Colonic mucosa (tissue), 4 donors: Measurements from ENCODE around the gene FBXL13. TPM values are rescaled to one million over a fixed set of nuclear protein-coding genes. Genes with fewer than 3 reads are reported as not detected.

Experiments used
- DNase-seq: peaks from one replicate; pipeline ENCODE4 v3.0.0-alpha.2; 2020
- H3K27ac ChIP-seq: fragments of 200-600 bp; one replicate; pipeline ENCODE4 v1.8.0; 2021
- H3K27me3 ChIP-seq: fragments of 200-600 bp; one replicate; pipeline ENCODE4 v1.8.0; 2021
- H3K36me3 ChIP-seq: fragments of 200-600 bp; one replicate; pipeline ENCODE4 v1.8.0; 2021
- H3K4me1 ChIP-seq: fragments of 200-600 bp; one replicate; pipeline ENCODE4 v1.8.0; 2021; ENCODE audit warnings: mild to moderate bottlenecking
- H3K4me3 ChIP-seq: fragments of 200-600 bp; one replicate; pipeline ENCODE4 v1.8.0; 2021
- H3K9ac ChIP-seq, 2 donors: one replicate each; pipeline ENCODE4 v1.7.0; 2013; ENCODE audit warnings: control low read depth in 2 of 2, low read depth in 2 of 2, low read length in 2 of 2
- H3K9me3 ChIP-seq: fragments of 200-600 bp; one replicate; pipeline ENCODE4 v1.8.0; 2021
- intact Hi-C: fragments of 100-400 bp; cut with DNase I; formaldehyde crosslinking; loops from one replicate; pipeline ENCODE4 v1.14.1; 2022
- total RNA-seq, 2 donors: library from RNA; stranded (reverse); fragmentation: NEBNext Ultra II Directional in 1 of 2; extraction: Animal tissue kit (Norgen Biotek cat#: 25700) in 1 of 2; gene quantifications; one replicate each; pipeline ENCODE4 v1.2.1, GENCODE V29; 2021
- TF ChIP-seq, protein P1 (sequence below): fragments of 200-600 bp; IDR thresholded peaks from one replicate; pipeline ENCODE4 v1.8.0; 2022; ENCODE audit warnings: antibody characterized with exemption, mild to moderate bottlenecking
- donor health status: healthy.
- donor health status: DM: no; HTN: no; CAD: no.
- donor health status: DM: no; HTN: no; CAD: no.

The FBXL13 gene
- total RNA-seq, 2 donors from 2014 or later = 0.17 to 0.64 TPM

GRCh38 chr7:102883098-102883860 is 191.3 kb downstream of the FBXL13 start:
- H3K4me3 ChIP-seq = no peak overlapping the region
- TF ChIP-seq, protein P1, sequence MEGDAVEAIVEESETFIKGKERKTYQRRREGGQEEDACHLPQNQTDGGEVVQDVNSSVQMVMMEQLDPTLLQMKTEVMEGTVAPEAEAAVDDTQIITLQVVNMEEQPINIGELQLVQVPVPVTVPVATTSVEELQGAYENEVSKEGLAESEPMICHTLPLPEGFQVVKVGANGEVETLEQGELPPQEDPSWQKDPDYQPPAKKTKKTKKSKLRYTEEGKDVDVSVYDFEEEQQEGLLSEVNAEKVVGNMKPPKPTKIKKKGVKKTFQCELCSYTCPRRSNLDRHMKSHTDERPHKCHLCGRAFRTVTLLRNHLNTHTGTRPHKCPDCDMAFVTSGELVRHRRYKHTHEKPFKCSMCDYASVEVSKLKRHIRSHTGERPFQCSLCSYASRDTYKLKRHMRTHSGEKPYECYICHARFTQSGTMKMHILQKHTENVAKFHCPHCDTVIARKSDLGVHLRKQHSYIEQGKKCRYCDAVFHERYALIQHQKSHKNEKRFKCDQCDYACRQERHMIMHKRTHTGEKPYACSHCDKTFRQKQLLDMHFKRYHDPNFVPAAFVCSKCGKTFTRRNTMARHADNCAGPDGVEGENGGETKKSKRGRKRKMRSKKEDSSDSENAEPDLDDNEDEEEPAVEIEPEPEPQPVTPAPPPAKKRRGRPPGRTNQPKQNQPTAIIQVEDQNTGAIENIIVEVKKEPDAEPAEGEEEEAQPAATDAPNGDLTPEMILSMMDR = no peak
- no peaks in the 10 kb centered on the region for H3K4me1 ChIP-seq
- H3K27me3 ChIP-seq = no peaks in the 10 kb centered on the region
- no peaks in the 10 kb centered on the region for H3K36me3 ChIP-seq
- intact Hi-C loops = no loop called here
- no peak for DNase-seq
- H3K27ac ChIP-seq = no peak overlapping the region
- H3K9ac ChIP-seq = no peak overlapping the region
- H3K9me3 ChIP-seq = no peaks in the 10 kb centered on the region

- TF ChIP-seq, protein P1 = no peak
- H3K27me3 ChIP-seq = no peaks in the 10 kb centered on the region
- no peak overlapping the region for H3K4me3 ChIP-seq
- no peaks in the 10 kb centered on the region for H3K4me1 ChIP-seq
- H3K27ac ChIP-seq = no peak overlapping the region
- intact Hi-C loops = loop anchor here (10.0 kb wide), 1 partner anchor 159 kb away; no protein-coding TSS in a partner anchor
- H3K9me3 ChIP-seq = no peaks in the 10 kb centered on the region
- DNase-seq = no peak
- no peak overlapping the region for H3K9ac ChIP-seq
- H3K36me3 ChIP-seq = no peaks in the 10 kb centered on the region
Observed at GRCh38 chr7:102875700-102876295, 198.8 kb downstream of the FBXL13 start.

DNA sequence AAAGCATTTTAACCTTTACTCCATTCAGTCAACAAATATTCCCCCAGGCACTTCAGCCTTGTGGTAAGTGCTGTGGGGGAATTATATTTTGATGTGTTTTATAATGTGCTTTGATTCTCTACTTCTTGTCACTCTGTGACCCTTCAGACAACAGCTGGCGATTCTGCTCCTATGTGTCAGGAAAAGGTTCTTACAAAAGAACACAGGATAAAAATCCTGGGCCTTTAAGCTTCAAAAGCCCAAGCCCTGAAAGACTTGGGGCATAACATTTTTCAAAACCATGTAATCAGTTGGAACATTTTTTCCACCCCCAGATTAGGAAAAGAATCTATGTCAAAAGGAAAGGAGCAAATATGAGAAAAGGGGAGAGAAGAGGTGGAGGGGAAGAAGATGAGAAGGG is 199.6 kb downstream of the FBXL13 start:
- intact Hi-C loops = loop anchor here (10.0 kb wide), 1 partner anchor 160 kb away; no protein-coding TSS in a partner anchor

GRCh38 chr7:102874166-102874829 is 200.3 kb downstream of the FBXL13 start:
- H3K9me3 ChIP-seq = no peaks in the 10 kb centered on the region
- no peaks in the 10 kb centered on the region for H3K27me3 ChIP-seq
- TF ChIP-seq, protein P1 = no peak
- H3K4me1 ChIP-seq = no peaks in the 10 kb centered on the region
- H3K9ac ChIP-seq = no peak overlapping the region
- no peak overlapping the region for H3K4me3 ChIP-seq
- no peak for DNase-seq
- intact Hi-C loops = loop anchor here (10.0 kb wide), 1 partner anchor 161 kb away; no protein-coding TSS in a partner anchor
- no peaks in the 10 kb centered on the region for H3K36me3 ChIP-seq
- no peak overlapping the region for H3K27ac ChIP-seq

More for the DNA sequence above, 199.6 kb downstream of the FBXL13 start:
- no peak overlapping the region for H3K27ac ChIP-seq
- no peaks in the 10 kb centered on the region for H3K4me1 ChIP-seq
- H3K27me3 ChIP-seq = no peaks in the 10 kb centered on the region
- no peak overlapping the region for H3K9ac ChIP-seq
- DNase-seq = no peak
- H3K4me3 ChIP-seq = no peak overlapping the region
- no peaks in the 10 kb centered on the region for H3K9me3 ChIP-seq
- H3K36me3 ChIP-seq = no peaks in the 10 kb centered on the region
- TF ChIP-seq, protein P1 = no peak

DNA sequence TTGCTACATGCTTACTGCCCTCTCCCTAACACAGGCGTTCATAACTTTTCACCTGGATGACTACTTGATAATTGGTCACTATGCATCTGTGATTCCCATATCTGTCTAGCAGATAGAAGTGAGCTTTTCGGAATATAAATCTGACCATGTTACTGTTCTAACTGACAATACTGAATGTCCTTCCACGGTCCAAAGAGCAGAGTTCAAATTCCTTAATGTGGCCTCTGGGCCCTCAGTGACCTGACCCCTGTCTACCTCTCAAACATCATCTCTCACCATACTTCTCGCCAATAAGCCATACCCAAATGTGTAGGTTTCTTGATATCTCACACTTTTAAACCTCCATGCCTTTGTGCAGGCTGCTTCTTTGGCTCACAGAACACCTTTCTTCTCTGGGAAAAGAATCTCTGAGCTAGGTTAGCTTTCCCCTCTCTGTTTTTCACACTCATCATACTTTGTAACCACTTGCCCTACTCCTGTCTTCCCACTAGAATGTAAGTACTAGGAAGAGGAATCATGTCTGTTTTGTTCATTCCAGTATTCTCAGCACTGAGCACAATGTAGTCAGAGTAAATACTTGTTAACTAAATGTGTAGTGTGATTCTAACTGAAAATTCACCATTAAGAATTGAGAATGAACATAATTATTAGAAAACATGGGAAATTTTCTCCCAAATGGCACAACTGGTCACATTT is 201.0 kb downstream of the FBXL13 start:
- no peaks in the 10 kb centered on the region for H3K9me3 ChIP-seq
- H3K4me1 ChIP-seq = no peaks in the 10 kb centered on the region
- no peaks in the 10 kb centered on the region for H3K36me3 ChIP-seq
- intact Hi-C loops = loop anchor here (10.0 kb wide), 1 partner anchor 161 kb away; no protein-coding TSS in a partner anchor
- no peak overlapping the region for H3K9ac ChIP-seq
- TF ChIP-seq, protein P1 = no peak
- no peaks in the 10 kb centered on the region for H3K27me3 ChIP-seq
- no peak overlapping the region for H3K27ac ChIP-seq
- DNase-seq = no peak
- H3K4me3 ChIP-seq = no peak overlapping the region
